Activated CD4-positive, CD25-positive, alpha-beta regulatory T cell (primary cell): ENCODE measurements around the gene ATP6V1F.

ENCODE experiments used
- DNase-seq, 4 experiments: peaks; one replicate each; lab custom pipeline; 2025; lab: John Stamatoyannopoulos, UW

Gene ATP6V1F

DNA sequence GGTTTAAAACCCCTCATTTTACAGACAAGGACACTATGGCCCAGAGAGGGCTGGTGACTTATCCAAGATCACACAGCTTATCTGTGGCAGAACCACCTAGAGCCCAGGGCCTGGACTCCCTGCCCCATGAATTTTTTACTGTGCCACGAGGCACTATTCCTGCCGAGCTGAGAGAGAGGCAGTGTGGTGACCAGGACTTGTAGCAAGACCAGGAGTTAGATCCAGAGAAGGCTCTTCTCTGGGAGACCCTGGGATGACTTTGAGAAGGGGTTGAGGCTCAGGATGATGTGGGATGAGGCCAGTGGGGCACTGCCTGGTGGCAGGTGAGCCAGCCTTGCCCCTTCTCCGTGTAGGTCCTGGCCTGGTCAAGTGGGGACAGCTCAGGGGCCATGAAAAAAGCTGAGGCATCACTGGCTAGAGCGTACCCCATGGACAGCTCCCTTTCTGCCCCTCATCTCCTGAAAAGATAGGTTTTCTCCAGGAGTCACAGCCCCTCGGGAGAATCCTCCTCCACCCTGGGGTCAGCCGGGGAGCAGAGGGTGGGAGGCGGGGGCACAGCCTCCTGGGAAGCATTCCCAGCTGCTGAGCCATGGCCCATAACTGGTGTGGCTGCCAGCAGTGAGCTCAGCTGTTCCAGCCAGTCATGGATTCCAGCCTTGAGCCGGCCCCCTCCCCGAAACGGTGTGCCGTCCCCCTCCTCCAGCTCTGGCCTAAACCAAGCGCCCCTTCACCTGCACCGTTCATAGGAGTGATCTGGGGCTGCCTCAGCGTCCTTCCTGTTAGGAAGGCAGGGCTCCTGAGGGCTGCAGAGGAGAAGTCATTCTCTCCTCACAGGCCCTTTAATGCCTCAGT is 26.6 kb upstream of the ATP6V1F start:
- no peak for DNase-seq

DNA sequence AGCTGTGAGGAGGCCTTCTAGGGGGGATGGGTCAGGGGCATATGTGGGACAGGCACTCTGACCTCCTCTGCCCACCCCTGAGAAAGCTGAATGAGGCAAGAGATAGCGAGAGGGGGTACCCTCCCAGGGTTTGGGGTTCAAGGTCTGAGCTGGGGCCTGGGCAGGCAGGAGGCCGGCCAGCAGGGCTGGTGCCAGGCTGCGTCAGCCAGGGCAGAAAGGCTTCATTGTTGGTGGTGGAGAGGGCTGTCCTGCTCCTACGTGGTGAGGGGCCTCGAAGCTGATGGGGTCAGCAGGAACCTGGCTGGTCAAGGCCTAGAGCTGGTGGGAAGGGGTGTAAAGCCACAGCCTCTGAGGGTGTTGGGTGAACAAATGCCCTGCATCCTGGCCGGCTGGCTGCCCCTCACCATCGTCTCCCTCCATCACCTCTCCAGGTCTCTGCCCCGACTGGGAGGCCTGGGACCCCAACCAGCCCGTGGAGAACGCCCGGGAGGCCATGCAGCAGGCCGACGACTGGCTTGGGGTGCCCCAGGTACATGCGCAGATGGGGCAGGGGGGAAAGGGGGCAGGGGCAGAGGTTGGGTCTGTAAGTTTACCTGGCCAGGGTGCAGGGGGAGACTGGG is 25.8 kb upstream of the ATP6V1F start:
- DNase-seq = no peak

DNA sequence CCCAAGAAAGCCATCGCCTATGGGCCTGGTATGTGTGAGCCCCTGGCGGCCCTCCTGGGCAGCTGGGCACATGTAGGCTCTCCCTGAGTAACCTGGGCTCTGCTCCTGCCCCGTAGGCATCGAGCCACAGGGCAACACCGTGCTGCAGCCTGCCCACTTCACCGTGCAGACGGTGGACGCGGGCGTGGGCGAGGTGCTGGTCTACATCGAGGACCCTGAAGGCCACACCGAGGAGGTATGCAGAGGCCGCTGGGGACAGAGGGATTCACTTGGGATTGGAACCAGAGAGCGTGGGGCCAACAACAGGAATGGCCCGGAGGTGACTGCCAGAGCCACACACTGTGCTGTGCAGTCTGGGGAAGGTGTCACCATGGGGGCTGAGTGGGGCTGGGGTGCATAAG is 25.1 kb upstream of the ATP6V1F start:
- DNase-seq = no peak

DNA sequence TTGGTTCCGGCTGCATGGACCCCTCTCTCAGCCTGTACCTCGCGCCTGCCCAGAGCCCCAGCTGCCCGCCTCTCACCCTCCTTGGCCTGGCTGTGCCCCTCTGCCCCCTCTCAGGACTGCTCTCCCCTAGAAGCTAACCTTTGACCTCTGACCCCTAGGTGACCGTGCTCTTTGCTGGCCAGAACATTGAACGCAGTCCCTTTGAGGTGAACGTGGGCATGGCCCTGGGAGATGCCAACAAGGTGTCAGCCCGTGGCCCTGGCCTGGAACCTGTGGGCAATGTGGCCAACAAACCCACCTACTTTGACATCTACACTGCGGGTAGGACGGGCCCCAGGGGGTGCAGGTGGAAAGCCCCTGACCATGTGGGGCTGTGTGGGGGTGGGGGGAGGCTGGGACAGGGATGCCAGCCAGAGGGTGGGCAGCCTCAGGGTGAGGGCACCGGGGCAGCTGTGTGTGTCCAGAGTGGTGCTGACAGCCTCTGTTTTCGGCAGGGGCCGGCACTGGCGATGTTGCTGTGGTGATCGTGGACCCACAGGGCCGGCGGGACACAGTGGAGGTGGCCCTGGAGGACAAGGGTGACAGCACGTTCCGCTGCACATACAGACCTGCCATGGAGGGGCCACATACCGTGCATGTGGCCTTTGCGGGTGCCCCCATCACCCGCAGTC is 24.4 kb upstream of the ATP6V1F start:
- DNase-seq = no peak

DNA sequence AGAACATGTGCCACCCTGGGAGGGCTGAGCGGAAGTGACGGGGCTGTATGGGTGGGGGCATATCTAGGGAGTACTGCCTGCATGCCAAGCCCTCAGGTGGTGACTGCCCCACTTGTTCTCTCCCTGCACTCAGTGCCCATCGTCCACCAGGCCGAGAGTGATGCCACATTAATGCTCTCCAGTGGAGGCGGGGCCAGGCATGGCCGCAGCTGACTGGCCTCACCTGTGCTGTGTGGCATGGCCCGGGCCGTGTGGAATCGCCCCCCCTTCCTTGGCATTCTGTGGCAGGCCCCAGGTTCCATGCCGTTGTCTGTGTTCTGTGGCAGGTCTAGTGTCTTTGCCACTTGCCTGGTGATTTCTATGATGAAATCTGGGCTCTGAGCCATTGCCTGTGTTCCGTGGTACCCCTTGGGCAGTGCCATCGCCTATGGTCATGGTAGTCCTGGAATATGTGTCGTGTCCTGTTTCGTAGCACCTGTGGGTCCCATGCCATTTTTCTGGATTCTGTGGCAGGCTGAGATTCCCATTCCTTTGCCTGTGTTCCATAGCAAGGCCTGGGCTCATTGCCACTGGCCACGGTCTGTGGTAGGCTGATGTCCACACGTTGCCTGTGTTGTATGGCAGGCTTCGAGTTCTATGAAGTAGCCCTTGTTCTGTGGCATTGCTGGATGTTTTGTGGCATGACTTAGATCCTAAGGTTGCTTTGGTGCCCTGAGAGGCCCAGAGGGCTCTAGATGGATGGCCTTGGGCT is 23.5 kb upstream of the ATP6V1F start:
- DNase-seq = no peak

DNA sequence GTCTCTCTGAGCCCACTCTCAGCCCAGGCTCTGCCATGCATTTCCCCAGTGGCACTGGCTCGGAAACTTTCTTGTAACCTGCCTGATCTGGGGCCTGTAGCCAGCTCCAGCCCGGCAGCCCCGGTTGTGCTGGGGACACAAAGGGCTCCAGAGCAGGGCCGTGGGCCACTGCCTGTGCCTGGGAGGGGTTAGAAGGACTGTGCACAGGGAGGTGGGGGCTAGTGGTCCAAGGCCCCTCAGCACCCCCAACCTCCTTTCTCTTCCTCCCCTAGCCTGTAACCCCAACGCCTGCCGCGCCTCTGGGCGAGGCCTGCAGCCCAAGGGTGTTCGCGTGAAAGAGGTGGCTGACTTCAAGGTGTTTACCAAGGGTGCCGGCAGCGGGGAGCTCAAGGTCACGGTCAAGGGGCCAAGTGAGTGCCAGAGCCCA is 22.9 kb upstream of the ATP6V1F start:
- no peak for DNase-seq

DNA sequence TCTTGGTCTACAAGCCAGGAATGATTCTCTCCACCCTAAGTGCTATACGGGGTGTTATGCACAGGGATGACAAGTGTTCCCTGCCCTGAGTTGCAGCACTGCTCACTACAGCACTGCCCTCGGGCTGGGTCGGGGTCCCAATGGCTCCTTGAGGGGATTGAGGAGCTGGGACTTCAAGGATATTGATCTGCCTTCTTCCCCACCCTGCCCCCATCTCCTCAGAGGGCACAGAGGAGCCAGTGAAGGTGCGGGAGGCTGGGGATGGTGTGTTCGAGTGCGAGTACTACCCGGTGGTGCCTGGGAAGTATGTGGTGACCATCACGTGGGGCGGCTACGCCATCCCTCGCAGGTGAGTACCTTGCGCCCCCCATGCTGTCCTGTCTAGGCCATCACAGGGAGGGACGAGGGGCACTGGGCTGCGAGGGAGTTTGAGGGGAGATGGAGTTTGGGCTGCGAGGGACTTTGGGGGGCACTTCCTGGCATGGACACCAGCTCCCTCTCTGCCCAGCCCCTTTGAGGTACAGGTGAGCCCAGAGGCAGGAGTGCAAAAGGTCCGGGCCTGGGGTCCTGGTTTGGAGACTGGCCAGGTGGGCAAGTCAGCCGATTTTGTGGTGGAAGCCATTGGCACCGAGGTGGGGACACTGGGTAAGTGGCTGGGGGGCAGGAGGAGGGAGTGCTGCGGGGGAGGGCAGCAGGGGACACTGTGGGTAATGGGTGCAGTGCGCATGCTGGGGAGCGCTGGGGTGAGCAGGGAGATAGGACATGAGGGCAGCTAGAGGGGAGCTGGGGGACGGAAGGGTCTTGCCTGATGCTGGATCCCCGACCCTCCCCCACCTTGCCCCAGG is 22.1 kb upstream of the ATP6V1F start:
- DNase-seq = no peak

DNA sequence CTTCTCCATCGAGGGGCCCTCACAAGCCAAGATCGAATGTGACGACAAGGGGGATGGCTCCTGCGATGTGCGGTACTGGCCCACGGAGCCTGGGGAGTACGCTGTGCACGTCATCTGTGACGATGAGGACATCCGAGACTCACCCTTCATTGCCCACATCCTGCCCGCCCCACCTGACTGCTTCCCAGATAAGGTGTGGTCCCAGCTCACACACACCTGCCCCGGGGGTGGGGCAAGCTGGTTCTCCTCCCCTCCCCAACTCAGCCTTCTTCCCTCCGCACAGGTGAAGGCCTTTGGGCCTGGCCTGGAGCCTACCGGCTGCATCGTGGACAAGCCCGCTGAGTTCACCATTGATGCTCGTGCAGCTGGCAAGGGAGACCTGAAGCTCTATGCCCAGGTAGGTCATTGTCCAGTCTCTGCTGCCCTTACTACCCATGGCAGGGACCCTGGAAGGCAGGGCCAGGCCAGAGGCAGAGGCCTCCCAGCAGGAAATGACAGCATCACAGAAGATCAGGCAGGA is 21.4 kb upstream of the ATP6V1F start:
- no peak for DNase-seq

DNA sequence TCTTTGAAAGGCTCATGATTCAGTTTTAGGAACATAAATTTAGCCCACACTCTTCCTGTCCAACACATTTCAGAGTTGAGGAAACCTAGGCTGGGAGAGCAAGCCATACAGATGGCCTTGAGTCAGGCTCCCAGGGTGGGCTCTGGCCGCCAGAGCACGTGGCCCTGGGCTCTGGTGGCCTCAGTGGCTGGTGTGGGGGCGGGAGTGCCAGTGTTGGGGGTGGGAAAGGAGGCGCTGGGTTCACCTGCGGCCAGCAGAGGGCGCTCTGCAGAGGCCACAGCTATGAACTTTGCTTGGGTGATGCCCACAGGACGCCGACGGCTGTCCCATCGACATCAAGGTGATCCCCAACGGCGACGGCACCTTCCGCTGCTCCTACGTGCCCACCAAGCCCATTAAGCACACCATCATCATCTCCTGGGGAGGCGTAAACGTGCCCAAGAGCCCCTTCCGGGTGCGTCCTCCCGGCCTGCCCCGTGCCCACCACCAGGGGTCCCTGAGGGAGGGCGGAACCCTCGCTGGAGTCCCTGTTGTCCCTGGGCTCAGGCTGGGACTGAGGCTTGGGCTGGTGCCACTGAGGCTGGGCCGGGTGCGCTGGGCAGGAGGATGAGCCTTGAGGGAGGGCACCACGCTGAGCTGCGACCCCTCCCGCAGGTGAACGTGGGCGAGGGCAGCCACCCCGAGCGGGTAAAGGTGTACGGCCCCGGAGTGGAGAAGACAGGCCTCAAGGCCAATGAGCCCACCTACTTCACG is 20.6 kb upstream of the ATP6V1F start:
- peak; percentile 10 to 35 (median 22) for DNase-seq

DNA sequence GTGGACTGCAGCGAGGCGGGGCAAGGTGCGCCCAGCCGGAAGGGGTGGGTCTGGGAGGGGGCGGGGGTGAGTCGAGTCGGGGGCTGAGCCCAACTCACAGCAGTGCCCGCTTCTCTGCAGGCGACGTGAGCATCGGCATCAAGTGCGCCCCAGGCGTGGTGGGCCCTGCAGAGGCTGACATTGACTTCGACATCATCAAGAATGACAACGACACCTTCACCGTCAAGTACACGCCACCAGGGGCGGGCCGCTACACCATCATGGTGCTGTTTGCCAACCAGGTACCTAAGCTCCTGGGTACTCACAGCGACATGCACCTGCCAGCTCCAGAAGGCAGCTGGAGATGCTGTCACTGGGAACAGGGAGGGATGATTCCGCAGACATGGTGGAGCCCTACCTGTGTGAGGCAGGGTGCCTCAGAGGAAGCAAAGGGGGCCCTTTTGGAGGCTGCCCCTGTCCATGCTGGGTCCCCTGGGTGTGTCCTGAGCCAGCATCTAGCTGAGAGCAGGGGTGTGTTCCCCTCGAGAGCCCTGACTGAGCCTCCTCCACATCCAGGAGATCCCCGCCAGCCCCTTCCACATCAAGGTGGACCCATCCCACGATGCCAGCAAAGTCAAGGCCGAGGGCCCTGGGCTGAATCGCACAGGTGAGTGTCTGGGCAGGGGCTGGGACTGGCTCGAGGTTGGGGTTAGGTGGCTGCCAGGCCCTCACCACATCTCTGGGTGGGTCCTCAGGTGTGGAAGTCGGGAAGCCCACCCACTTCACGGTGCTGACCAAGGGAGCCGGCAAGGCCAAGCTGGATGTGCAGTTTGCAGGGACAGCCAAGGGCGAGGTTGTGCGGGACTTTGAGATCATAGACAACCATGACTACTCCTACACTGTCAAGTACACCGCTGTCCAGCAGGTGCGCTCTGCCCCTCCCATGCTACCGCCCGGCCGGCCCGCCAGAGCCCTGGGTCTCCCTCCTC is 19.7 kb upstream of the ATP6V1F start:
- no peak for DNase-seq

DNA sequence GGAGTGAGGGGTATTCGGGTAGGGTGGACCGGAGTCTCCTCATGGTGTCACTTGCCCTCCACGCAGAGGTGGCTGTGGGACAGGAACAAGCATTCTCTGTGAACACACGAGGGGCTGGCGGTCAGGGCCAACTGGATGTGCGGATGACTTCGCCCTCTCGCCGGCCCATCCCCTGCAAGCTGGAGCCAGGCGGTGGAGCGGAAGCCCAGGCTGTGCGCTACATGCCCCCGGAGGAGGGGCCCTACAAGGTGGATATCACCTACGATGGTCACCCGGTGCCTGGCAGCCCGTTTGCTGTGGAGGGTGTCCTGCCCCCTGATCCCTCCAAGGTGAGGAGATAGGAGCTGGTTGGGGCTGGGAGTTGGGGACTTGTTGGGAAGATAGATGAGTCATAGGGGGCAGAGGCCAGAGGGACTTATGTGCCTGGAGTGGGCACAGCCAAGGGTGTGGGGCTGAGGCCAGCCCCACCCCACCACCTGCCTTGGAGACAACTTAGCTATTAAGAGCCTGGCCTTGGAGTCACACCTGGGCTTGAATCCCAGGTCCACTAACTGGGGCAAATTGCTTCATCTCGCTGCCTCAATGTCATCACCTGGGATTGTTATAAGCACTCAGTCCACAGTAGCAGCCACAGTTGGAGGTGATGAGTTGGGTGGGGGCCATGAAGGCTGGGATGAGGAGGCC is 18.6 kb upstream of the ATP6V1F start:
- DNase-seq = no peak

DNA sequence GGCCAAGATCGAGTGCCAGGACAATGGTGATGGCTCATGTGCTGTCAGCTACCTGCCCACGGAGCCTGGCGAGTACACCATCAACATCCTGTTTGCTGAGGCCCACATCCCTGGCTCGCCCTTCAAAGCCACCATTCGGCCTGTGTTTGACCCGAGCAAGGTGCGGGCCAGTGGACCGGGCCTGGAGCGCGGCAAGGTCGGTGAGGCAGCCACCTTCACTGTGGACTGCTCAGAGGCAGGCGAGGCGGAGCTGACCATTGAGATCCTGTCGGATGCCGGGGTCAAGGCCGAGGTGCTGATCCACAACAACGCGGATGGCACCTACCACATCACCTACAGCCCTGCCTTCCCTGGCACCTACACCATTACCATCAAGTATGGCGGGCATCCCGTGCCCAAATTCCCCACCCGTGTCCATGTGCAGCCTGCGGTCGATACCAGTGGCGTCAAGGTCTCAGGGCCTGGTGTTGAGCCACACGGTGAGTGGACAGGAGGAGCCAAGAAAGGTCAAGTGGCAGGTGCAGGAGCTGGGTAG is 17.8 kb upstream of the ATP6V1F start:
- DNase-seq = no peak

DNA sequence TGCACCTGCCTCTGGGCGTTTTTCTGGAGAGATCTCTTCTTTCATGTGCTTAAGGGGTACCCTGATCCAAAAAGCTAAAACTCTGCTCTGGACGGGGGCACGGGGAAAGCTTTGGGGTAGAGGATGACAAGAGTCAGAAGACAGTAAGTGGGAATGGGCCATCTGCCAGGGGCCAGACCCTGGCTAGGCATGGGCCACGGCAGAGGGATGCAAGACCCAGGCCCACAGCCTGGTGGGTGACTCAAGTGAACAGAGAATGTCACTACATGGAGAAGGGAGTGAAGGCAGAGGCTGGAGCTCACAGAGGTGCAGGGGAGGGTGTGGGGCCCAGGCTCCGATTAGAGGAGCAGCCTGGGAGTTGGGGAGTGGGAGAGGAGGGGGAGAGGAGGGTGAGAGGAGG is 17.2 kb upstream of the ATP6V1F start:
- DNase-seq = no peak

DNA sequence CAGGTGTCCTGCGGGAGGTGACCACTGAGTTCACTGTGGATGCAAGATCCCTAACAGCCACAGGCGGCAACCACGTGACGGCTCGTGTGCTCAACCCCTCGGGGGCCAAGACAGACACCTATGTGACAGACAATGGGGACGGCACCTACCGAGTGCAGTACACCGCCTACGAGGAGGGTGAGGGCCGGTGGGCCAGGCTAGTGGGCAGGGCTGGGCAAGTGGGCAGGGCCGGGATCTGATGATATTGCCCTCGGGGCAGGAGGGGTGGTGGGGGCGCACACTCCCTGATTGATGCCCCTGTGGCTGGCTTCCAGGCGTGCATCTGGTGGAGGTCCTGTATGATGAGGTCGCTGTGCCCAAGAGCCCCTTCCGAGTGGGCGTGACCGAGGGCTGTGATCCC is 16.7 kb upstream of the ATP6V1F start:
- no peak for DNase-seq

DNA sequence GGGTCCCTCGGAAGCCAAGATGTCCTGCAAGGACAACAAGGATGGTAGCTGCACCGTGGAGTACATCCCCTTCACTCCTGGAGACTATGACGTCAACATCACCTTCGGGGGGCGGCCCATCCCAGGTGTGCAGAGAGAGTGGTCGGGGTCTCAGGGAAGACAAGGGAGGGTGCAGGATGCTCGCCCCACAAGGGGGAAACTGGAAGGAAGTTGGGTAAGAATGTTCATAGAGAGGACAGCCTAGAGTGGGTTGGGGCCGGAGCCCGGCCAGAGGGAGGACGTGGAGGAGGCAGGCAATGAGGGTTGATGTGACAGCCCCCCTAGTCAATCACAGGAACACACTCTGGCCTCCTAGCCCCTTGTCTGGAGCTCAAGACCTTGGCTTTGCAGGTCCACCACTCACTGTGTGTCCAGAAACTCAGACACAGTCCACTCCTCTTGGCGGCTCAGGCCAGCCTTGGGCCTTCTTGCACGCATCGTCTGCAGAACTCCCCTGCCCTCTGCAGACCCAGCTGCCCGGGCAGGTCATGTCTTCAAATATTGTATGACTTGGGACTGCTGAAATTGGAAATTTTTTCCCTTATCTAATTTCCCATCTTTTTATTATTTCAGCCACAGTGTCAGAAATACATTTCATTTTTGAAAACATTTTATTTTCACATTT is 15.7 kb upstream of the ATP6V1F start:
- no peak for DNase-seq

DNA sequence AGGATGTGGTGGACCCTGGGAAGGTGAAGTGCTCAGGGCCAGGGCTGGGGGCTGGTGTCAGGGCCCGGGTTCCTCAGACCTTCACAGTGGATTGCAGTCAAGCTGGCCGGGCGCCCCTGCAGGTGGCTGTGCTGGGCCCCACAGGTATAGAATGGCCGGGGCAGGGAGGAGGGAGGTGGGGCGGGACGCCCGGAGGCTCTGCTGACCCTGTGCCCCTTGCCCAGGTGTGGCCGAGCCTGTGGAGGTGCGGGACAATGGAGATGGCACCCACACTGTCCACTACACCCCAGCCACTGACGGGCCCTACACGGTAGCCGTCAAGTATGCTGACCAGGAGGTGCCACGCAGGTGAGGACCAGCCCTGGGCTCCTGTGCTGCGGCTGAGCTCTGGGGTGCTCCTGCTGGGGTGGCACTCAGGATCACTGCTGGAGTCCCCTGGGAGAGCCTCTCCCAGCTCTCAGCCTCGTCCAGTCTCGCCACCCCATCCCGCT is 14.9 kb upstream of the ATP6V1F start:
- no peak for DNase-seq

DNA sequence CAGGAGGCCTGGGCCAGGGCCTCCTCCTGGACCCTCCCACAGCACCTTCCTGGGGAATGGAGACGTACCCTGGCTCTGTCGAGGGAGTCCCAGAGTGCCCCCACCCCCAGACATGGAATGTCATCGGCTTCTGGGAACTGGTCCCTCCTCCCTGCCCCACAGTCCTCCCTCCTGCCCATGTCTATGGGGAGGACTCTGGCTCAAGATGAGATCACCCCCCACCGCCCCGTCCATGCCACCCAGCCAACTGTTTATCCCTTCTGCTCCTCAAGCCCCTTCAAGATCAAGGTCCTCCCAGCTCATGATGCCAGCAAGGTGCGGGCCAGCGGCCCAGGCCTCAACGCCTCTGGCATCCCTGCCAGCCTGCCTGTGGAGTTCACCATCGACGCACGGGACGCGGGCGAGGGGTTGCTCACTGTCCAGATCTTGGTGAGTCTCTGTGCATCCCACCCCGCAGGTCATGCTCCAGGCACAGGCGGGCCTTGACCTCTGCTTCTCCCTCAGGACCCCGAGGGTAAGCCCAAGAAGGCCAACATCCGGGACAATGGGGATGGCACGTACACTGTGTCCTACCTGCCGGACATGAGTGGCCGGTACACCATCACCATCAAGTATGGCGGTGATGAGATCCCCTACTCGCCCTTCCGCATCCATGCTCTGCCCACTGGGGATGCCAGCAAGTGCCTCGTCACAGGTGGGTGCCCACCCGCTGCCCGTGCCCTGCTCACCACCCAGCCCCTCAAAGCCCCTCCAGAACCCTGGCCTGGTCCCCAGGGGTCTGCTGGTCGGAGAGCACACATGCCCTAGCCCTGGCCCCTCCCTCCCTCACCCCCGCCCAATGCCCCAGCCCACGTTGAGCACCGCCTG is 14.1 kb upstream of the ATP6V1F start:
- no peak for DNase-seq
